Ovary (tissue), 3 donors: Measurements from ENCODE around the gene PPP6R2.

ENCODE experiments used
- EP300 ChIP-seq: sonication (generic); formaldehyde crosslinking; IDR thresholded peaks from one replicate; pipeline ENCODE4 v1.6.1; 2017; ENCODE audit warnings: antibody characterized with exemption
- POLR2A ChIP-seq: fragments of 450-650 bp; IDR thresholded peaks from one replicate; pipeline ENCODE4 v1.6.1; 2017; ENCODE audit warnings: antibody characterized with exemption, mild to moderate bottlenecking, moderate library complexity
- TF ChIP-seq, protein P1 (sequence below), 3 donors: fragments of 450-650 bp in 2 of 3; fragments of 200-600 bp in 1 of 3; IDR thresholded peaks; one replicate each; pipeline versions ENCODE4 v1.5.1 to v1.8.0; 2016 to 2022; ENCODE audit warnings: antibody characterized with exemption in 3 of 3, mild to moderate bottlenecking in 1 of 3
- donor health status: DM: no; HTN: no; CAD: no.

DNA sequence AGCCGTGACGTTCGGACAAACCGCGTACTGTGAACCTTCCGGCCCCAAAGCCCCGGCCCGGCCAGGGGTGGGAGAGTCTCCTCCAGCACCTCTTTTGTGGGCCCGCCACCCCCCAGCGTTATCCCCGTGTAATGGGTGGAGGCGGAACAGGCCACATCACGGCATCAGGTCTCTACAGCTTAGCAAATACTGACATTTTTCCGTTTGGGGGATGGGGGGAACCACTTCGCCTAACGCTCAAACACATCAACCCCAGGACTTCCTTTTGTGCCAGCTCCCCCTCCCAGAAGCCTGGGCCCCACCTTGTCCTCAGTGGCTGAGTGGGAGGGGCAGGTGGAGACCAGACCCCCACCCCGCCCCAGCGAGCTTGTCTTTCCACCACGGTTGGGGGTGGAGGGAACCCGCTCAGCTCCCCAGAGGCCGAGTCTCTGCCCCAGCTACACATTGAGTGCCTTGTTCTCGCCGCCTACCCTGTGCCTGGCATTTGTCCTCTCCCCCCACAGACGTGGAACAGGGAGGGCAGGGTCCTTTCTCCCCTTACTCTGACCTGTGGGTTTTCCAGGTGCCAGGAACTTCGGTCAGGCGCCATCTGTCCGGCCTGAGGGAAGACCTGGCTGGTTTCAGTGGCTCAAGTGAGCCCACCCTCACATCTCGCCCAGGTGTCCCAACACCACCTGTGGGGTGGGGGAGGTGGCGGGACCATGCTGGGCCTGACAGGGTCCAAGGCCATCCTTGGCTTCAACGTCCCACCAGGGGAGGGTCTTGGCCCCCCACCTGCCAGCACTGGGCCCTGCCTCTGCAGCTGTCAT is 102.1 kb downstream of the PPP6R2 start:
- TF ChIP-seq, protein P1, sequence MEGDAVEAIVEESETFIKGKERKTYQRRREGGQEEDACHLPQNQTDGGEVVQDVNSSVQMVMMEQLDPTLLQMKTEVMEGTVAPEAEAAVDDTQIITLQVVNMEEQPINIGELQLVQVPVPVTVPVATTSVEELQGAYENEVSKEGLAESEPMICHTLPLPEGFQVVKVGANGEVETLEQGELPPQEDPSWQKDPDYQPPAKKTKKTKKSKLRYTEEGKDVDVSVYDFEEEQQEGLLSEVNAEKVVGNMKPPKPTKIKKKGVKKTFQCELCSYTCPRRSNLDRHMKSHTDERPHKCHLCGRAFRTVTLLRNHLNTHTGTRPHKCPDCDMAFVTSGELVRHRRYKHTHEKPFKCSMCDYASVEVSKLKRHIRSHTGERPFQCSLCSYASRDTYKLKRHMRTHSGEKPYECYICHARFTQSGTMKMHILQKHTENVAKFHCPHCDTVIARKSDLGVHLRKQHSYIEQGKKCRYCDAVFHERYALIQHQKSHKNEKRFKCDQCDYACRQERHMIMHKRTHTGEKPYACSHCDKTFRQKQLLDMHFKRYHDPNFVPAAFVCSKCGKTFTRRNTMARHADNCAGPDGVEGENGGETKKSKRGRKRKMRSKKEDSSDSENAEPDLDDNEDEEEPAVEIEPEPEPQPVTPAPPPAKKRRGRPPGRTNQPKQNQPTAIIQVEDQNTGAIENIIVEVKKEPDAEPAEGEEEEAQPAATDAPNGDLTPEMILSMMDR (IDR thresholded peaks at IDR 0.05): no peak
- TF ChIP-seq POLR2A: no peak
- TF ChIP-seq EP300: no peak
